Measurements from ENCODE around the gene ZNF217.
"Not testable (repeated sequence)": the region's sequence is repeated elsewhere in the genome, so short reads cannot be mapped to it uniquely, and the experiment has no call there.

The ZNF217 gene

GRCh38 chr20:53593466-53594007, at the start of gene ZNF217:
Gene ZNF217 (minus strand): TSS chr20:53593839. CDS start chr20:53582826, 11,013 bp downstream.
- DNase-seq, result not testable (repeated sequence)

DNA sequence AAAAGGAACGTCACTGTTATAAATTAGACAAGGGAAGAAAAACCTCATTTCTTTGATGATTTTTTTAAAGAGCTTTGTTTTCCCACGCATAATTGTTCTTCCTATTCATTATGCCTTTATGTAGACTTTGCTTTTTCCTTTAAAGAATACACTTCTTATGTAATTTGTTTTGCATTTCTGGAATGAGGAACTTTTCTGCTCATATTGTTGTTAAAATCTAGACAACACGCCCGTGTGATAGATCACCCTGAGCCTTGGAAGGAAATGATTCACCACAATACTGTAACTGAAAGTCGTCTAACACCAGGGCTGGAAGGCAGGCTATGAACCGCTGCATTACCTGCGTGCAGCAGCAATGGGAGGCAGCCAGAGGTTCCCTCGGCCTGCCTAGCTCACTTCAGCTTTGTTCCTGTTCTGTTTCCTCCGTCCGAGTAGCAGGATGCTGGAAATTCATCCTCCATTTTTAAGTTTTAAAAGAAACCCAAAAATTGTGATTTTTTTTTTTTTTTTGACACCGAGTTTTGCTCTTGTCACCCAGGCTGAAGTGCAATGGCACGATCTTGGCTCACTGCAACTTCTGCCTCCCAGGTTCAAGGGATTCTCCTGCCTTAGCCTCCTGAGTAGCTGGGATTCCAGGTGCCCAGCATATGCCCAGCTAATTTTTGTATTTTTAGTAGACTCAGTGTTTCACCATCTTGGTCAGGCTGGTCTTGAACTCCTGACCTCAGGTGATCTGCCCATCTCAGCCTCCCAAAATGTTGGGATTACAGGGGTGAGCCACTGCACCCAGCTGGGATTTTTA, 49.6 kb upstream of the ZNF217 start:
- DNase-seq, result peak; percentile 90

GRCh38 chr20:53642196-53643030, 48.8 kb upstream of the ZNF217 start:
- DNase-seq, result peak; percentile 90

DNA sequence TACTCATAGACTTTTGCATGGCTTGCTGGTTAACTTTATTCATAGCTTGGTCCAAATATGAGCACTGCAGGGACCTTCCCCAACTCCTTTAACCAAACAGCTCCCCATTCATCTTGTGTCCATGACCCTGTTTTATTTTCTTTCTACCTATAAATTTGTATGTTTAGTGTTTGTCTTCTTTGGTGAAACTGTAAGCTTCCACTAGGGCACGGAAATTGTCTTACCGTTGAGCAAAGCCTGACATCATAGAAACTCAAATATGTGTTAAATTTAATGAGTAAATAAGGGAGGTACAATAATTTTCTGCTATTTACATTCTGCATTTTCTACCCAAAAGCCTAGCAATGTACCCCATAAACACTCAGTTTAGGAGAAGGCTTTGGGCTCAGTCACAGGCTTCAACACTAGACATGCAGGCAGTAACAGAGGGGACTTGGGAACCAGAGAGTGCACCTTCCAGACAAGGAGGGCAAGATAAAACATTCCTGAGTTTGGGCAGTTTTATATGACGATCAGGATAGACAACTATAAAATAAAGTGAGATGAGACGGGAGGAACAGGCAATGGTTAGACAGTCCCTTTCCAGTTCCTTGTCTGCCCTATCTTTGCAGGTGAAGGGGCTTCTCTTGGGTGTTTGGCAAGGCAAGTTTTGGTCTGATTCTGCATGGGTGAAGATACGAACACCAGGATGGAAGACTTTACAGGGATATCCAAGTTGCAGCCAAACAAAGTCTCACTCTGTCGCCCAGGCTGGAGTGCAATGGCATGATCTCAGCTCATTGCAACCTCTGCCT, 46.2 kb upstream of the ZNF217 start:
- DNase-seq, result no peak

- DNase-seq, result no peak
Measured at GRCh38 chr20:53639128-53639527, 45.5 kb upstream of the ZNF217 start.

DNA sequence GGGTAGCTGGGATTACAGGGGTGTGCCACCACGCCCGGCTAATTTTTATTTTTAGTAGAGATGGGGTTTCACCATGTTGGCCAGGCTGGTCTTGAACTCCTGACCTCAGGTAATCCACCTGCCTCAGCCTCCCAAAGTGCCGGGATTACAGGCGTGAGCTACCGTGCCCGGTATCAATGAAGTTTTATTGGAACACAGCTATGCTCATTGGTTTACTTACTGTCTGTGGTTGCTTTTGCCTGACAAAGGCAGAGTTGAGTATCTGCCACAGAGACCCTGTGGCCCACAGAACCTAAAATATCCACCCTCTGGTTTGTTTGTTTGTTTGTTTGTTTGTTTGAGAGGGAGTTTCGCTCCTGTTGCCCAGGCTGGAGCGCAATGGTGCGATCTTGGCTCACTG, 43.7 kb upstream of the ZNF217 start:
- not testable (repeated sequence) for DNase-seq

DNA sequence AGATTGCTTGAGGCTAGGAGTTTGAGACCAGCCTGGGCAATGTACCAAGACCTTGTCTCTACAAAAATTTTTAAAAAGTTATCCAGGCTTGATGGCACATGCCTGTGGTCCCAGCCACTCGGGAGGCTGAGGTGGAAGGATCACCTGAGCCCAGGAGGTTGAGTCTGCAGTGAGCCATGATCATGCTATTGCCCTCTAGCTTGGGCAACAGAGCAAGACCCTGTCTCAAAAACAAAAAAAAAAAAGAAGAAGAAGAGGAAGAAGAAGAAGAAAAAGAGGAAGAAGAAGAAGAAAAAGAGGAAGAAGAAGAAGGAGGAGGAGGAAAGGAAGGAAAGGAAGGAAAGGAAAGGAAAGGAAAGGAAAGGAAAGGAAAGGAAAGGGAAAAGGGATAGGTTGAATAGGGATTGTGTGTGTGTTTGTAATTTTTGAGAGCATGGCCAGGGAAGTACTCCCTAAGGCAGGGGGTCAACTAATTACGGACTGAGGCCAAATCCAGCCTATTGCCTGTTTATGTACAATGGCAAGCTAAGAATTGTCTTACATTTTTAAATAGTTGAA, 43.0 kb upstream of the ZNF217 start:
- no peak for DNase-seq

- no peak for DNase-seq
Measured at GRCh38 chr20:53635221-53635620, 41.6 kb upstream of the ZNF217 start.

- no peak for DNase-seq
Measured at GRCh38 chr20:53631909-53632662, 38.4 kb upstream of the ZNF217 start.

DNA sequence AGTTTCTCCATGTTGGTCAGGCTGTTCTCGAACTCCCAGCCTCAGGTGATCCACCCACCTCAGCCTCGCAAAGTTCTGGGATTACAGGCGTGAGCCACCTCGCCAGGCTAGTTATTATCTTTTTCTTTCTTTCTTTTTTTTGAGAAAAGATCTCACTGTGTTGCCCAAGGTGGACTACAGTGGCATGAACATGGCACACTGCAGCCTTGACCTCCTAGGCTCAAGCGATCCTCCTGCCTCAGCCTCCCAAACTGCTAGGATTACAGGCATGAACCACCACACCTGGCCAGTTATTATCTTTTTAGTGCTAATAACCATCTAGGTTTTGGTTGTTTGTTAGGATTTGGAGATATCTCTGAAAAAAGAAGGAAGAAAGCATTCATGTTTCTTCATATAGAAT, 35.8 kb upstream of the ZNF217 start:
- DNase-seq, result no peak

DNA sequence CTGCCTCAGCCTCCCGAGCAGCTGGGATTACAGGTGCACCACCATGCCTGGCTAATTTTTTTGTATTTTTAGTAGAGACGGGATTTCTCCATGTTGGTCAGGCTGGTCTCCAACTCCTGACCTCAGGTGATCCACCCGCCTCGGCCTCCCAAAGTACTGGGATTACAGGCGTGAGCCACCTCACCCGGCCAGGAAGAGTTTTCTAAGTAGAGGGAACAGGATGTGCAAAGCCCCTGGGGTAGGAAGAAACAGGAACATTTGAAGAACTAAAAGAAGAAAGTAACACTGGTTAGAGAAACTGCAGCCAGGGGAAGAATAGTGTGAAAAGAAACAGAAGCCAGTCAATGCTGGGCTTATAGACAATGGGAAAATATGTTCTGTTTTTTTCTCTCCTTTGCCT, 35.1 kb upstream of the ZNF217 start:
- DNase-seq, result not testable (repeated sequence)

GRCh38 chr20:53628076-53628475, 34.4 kb upstream of the ZNF217 start:
- DNase-seq, result no peak

DNA sequence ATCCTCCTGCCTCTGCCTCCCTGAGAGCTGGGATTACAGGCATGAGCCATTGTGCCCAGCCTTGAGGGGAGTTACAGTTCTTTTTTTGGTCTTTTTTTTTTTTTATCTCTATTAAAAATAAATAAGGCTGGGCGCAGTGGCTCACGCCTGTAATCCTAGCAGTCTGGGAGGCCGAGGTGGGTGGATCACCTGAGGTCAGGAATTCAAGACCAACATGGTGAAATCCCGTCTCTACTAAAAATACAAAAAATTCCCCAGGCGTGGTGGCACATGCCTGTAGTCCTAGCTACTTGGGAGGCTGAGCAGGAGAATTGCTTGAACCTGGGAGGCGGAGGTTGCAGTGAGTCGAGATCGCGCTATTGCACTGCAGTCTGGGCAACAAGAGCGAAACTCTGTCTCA, 33.4 kb upstream of the ZNF217 start:
- DNase-seq, result not testable (repeated sequence)

DNA sequence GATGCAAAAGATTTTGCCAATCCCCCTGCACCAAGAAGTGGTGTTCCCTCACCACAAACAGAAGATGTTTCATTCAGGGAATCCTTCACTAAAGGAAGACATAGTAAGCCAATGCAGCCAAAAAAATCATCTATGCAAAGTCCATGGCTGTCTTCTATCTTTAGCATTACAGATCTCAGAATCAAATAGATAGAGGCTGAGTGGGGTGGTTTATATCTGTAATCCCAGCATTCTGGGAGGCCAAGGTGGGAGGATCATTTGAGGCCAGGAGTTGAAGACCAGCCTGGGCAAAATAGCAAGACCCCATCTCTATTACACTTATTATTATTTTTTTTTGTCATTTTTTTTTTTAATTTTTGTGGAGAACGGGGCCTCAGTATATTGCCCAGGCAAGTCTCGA, 32.9 kb upstream of the ZNF217 start:
- DNase-seq, result no peak

DNA sequence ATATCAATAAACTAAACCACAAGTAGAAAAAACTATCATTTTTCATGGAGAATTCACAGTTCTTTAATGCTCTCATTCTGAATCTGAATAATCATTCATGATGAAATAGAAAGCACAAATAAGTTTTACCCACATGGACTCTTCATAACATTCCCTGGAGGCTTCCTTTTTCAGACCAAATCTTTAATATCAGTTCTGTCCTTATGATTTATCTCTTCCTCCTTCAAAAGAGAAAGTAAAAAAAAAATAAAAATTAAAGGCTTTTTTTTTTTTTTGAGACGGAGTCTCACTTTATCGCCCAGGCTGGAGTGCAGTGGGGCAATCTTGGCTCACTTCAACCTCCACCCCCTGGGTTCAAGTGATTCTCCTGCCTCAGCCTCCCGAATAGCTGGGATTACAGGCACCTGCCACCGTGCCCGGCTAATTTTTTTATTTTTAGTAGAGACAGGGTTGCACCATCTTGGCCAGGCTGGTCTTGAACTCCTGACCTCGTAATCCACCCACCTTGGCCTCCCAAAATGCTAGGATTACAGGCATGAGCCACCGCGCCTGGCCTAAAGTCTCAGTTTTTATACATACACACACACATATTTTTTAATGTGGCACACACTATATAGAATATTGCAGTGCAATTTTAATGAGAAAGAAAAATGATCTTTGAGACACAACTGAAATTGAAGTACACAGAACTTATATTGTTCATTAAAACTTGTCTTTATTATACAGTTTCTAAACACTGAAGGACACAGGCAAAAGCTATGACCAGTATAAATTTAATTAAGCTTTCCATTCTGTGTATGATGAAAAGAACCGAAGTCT, 31.9 kb upstream of the ZNF217 start:
- no peak for DNase-seq

GRCh38 chr20:53624927-53625250, 31.2 kb upstream of the ZNF217 start:
- not testable (repeated sequence) for DNase-seq

DNA sequence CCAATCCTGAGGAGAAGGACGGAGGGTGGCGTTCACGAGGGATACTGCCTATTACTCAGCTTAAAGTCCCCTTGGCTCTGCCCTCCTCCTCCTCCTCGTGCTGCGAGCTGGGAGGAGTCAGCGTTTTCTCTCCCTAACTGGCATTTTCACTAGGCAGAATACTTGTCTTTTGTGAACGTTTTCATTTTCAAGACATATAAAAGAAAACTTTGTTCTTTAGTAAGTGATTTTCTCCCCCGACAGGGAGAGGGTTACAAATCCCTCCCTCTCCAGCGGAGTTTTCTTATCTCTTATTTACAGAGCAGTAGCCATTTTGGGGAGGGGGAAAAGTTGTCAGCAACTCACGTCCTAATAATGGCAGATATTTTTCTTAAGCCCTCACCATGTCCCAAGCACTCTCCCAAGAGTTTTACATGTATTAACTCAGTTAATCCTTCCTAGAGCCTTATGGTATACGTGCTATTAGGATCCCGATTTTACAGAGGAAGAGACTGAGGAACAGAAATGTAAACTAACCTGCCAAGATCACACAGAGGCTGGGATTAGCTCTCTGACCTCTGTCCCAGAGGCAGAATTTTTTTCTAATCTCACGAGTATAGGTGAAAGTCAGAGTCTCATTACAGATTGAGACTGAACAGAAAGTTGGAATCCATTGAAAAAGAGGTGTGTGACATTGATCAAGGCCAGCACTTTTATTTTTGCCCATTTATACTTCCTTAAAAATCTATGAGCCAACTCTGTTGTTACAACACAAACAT, 30.0 kb upstream of the ZNF217 start:
- no peak for DNase-seq

DNA sequence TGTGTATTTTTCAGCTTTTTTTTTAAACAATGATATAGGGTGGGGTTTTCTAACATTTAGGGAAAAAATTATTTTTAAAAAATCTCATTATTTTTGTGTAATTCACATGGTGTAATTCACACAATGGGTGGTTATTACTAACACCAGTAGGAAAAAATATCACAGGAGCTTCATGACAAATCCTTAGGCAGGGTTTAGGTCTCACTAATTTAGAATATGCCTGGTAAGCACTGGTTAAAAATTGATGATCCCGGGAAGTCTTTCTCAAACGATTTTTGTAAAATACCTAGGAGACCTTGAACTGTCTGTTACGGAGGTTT, 29.5 kb upstream of the ZNF217 start:
- no peak for DNase-seq

DNA sequence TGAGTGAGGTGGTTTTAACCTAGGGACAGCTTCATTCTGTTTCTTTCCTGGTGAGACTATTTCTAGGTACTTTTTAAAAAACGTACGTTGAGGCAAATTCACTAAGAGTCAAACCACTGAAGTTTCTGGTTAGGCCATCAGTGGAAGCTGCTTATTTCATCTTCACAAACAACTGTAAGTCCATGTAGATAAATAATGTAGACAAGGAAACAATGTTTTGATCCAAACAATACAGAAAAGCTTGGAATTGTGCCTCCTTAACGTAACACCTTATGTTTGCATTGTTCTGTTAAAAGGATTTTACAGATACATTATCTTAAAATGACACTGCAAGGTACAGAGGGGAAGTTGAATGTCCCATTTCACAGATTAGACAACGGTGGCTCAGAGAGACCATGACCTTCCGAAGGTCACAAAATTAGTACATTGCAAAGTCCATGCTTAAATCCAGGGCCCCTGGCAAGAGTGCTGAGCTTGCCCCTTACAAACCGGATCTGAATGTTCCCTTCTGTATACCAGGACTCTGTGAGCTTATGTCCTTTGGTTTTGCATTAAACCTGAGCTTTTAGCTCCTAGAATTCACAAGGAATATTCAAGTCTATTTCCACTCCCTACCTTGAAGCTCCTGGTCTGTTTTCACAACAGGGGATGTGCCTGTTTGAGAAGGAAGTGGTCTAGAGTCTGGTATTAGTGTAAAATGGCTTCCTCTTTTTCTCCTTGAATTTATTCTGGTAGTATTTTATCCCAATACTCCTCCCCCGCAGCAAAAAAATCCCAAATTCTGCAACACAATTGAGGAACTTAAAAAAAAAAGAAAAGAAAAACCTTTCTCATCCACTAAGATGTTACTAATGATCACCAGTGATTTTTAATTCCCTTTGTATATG, 28.9 kb upstream of the ZNF217 start:
- no peak for DNase-seq

Data from SIG-M5 (cell line).